Lower lobe of right lung (tissue), 2 donors: ENCODE data around the gene DENND5B. TPM values are rescaled to one million over a fixed set of nuclear protein-coding genes. Genes with fewer than 3 reads are reported as not detected.
"Not testable (repeated sequence)": the region's sequence is repeated elsewhere in the genome, so short reads cannot be mapped to it uniquely, and the experiment has no call there.

ENCODE experiments used
- ATAC-seq, 2 donors: fragments of 200-7000 bp; cut with Tn5 transposase; one replicate each; pipeline ENCODE4 v1.9.1; 2020 to 2022; ENCODE audit warnings: mild to moderate bottlenecking in 2 of 2, moderate library complexity in 2 of 2
- DNase-seq: peaks from one replicate; pipeline ENCODE4 v3.0.0-alpha.2; 2020
- H3K27ac ChIP-seq: fragments of 200-600 bp; one replicate; pipeline ENCODE4 v1.8.0; 2022
- H3K27me3 ChIP-seq: fragments of 200-600 bp; one replicate; pipeline ENCODE4 v1.8.0; 2022; ENCODE audit warnings: low read depth
- H3K36me3 ChIP-seq: fragments of 200-600 bp; one replicate; pipeline ENCODE4 v1.8.0; 2022; ENCODE audit warnings: mild to moderate bottlenecking
- H3K4me1 ChIP-seq: fragments of 200-600 bp; one replicate; pipeline ENCODE4 v1.8.0; 2022
- H3K4me3 ChIP-seq: fragments of 200-600 bp; one replicate; pipeline ENCODE4 v1.8.0; 2022; ENCODE audit warnings: mild to moderate bottlenecking
- H3K9me3 ChIP-seq: fragments of 200-600 bp; one replicate; pipeline ENCODE4 v1.8.0; 2022
- intact Hi-C: fragments of 100-400 bp; cut with DNase I; formaldehyde crosslinking; loops from one replicate; pipeline ENCODE4 v1.11.0; 2022
- total RNA-seq: library from RNA; stranded (reverse); fragmentation: NEBNext Ultra II Directional; extraction: Animal tissue kit (Norgen Biotek cat#: 25700); gene quantifications from one replicate; pipeline ENCODE4 v1.2.1, GENCODE V29; 2021
- TF ChIP-seq, protein P1 (sequence below): fragments of 200-600 bp; IDR thresholded peaks from one replicate; pipeline ENCODE4 v1.8.0; 2022; ENCODE audit warnings: antibody characterized with exemption, mild to moderate bottlenecking
- donor health status: DM: no; HTN: yes; CAD: no; lungs with severe emphysema.

The DENND5B gene
- total RNA-seq, 1 donor from 2014 or later, result 6.0 TPM

DNA sequence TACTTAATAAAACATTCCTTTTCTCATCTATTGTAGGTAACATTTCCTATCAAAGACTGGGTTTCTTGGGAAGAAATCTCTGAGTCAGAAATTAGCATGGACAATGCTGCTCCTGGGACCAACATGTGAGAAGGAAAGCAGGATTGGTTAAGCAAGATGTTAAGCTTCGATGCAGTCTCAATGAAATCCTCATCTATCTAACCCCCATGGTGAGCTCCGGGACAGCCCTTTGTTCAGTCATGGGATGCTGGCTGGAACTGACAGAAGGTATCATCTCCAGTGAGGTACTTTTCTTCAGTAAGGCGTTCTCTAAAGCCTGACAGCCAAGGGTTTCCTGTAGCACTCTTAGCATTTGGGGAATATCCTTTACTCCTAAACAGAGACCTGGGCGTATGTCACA, 182.2 kb downstream of the DENND5B start:
- Histone ChIP-seq H3K4me1 (no peaks in the 10 kb centered on the region), H3K36me3 (peaks cover 9% of the 10 kb centered on the region), H3K27ac (no peak overlapping the region), H3K4me3 (no peak overlapping the region), H3K9me3 (no peaks in the 10 kb centered on the region), H3K27me3 (no peaks in the 10 kb centered on the region)
- intact Hi-C loops, result no loop called here
- TF ChIP-seq, protein P1, sequence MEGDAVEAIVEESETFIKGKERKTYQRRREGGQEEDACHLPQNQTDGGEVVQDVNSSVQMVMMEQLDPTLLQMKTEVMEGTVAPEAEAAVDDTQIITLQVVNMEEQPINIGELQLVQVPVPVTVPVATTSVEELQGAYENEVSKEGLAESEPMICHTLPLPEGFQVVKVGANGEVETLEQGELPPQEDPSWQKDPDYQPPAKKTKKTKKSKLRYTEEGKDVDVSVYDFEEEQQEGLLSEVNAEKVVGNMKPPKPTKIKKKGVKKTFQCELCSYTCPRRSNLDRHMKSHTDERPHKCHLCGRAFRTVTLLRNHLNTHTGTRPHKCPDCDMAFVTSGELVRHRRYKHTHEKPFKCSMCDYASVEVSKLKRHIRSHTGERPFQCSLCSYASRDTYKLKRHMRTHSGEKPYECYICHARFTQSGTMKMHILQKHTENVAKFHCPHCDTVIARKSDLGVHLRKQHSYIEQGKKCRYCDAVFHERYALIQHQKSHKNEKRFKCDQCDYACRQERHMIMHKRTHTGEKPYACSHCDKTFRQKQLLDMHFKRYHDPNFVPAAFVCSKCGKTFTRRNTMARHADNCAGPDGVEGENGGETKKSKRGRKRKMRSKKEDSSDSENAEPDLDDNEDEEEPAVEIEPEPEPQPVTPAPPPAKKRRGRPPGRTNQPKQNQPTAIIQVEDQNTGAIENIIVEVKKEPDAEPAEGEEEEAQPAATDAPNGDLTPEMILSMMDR, result no peak
- no peak for DNase-seq
- no peak for ATAC-seq

DNA sequence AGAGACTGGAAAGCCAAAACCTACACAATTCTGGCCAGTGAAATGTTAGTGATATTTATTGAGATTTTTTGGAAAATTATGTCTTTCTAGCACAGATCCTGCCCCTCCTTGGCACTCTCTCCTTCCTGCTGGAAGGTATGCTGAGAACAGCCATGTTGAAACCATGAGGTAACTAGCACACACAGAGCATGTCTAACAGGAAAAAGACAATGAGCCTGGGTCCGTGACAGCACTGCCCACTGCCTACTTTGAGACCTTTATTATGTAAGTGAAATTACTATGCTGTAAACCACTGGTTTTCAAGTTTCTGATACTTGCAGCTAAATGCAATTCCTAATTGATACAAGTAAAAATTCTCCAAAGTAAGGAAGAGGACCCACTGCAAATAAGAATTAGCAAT, 183.4 kb downstream of the DENND5B start:
- Histone ChIP-seq H3K27me3 (no peaks in the 10 kb centered on the region), H3K4me3 (no peak overlapping the region), H3K27ac (no peak overlapping the region), H3K36me3 (peaks cover 4% of the 10 kb centered on the region), H3K9me3 (no peaks in the 10 kb centered on the region), H3K4me1 (no peaks in the 10 kb centered on the region)
- TF ChIP-seq, protein P1, result no peak
- DNase-seq, result no peak
- ATAC-seq, result no peak
- intact Hi-C loops, result no loop called here

DNA sequence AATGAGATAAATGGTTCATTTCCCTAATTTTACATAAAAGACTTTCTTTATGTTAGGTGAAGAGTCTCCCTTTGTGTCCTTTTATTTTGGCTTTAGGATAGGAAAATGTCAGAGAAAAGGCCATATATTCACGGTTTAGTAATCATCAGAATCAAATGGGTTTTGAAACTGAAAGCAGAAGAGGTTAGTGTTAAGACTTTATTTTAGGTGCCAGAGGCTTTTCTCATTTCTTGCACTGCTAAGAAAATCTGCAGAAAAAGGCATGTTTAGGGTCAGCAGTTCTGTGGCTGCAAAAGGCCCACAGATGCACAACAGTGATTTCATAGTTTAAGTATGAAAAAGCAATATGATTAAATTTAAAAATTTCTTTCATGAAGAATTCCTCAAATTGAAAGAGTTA, 184.6 kb downstream of the DENND5B start:
- TF ChIP-seq, protein P1, result no peak
- no peak for DNase-seq
- H3K9me3 ChIP-seq, result no peaks in the 10 kb centered on the region
- intact Hi-C loops, result no loop called here
- no peaks in the 10 kb centered on the region for H3K36me3 ChIP-seq
- no peak overlapping the region for H3K4me3 ChIP-seq
- H3K27me3 ChIP-seq, result no peaks in the 10 kb centered on the region
- no peaks in the 10 kb centered on the region for H3K4me1 ChIP-seq
- ATAC-seq, result no peak
- no peak overlapping the region for H3K27ac ChIP-seq

DNA sequence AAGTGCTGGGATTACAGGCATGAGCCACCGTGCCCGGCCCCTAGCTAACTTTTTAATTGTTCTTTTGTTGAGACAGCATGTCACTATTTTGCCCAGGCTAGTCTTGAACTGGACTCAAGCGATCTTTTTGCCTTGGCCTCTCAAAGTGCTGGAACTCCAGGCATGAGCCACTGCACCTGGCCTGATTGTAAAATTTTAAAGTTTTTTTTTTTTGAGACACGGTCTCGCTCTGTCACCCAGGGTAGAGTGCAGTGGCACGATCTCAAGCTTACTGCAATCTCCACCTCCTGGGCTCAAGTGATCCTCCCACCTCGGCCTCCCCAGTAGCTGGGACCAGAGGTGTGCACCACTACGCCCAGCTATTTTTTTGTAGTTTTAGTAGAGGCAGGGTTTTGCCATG, 185.9 kb downstream of the DENND5B start:
- DNase-seq (no peak), ATAC-seq (no peak)
- Histone ChIP-seq H3K36me3 (no peaks in the 10 kb centered on the region), H3K27me3 (no peaks in the 10 kb centered on the region), H3K4me1 (no peaks in the 10 kb centered on the region), H3K27ac (no peak overlapping the region), H3K9me3 (no peaks in the 10 kb centered on the region), H3K4me3 (no peak overlapping the region)
- TF ChIP-seq, protein P1, result no peak
- intact Hi-C loops, result no loop called here

DNA sequence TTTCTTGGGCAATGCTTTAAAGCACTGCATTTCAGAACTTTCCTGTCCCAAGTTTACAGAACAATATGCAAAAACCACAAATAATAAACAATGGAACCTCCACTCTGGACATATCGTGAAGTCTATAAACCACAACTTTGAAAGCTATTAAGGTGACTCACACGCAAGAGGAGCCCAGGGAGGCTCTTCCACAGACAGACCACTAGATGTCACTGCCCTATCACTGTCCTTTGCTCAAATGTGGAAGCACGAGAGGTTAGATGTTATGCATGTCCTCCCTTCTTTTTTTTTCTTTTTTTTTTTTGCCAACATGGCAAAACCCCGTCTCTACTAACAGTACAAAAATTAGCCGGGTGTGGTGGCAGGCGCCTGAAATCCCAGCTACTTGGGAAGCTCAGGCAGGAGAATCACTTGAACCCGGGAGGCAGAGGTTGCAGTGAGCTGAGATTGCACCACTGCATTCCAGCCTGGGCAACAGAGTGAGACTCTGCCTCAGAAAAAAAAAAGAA, 187.8 kb downstream of the DENND5B start:
- H3K27me3 ChIP-seq, H3K27ac ChIP-seq, H3K36me3 ChIP-seq, H3K9me3 ChIP-seq, H3K4me3 ChIP-seq, H3K4me1 ChIP-seq, DNase-seq: not testable (repeated sequence)
- TF ChIP-seq, protein P1, result peak; percentile 91
- peak; percentile 95 to 97 for ATAC-seq
- intact Hi-C loops, result loop anchor here (5.0 kb wide), 1 partner anchor 239 kb away; no protein-coding TSS in a partner anchor
